Activated CD8-positive, alpha-beta memory T cell treated with anti-CD3 and anti-CD28 coated beads for 1 hour (primary cell): ENCODE measurements around the gene LMLN.
"Not testable (repeated sequence)": the region's sequence is repeated elsewhere in the genome, so short reads cannot be mapped to it uniquely, and the experiment has no call there.

Experiments used
- DNase-seq, 2 donors: peaks; one replicate each; pipeline ENCODE4 v3.0.0-alpha.2; 2020; ENCODE audit warnings: low read depth in 1 of 2; ENCODE audit errors: extremely low read depth in 1 of 2

Gene LMLN

DNA sequence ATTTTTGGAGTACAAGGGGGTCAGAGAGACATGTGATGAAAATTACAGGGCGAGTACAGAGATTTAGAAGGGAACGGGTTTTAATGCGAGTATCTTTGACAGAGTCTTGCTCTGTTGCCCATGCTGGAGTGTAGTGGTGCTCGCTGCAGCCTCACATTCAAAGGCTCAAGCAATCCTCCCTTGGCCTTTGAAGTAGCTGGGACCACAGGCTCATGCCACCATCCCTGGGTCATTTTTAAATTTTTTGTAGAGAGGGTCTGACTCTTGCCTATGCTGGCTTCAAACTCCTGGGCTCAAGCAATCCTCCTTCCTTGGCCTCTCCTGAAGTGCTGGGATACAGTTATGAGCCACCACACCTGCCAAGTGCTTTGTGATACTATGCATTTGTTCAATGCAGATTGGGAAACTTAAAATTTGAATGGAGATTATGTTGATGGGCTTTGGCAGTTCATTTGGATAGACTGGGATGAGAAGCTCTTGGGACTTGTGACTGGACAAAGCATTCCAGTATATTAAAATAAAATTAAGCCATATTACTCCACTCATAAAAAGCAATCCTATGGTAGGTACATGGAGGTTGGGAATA lies 4.0 kb upstream of the LMLN start:
- DNase-seq = no peak

DNA sequence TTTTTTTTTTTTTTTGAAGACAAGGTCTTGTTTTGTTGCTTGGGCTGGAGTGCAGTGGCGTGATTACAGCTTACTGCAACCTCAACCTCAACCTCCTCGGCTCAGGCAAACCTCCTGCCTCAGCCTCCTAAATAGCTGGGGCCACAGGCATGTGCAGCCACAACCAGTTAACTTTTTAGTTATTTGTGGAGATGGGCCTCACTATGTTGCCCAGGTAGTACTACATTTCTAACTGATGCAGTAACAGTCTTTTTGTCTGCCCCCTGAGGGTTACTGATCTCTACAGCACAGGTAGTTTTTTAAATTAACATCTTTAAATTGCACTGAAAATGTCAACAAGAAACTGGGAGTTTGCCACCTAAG lies 3.4 kb upstream of the LMLN start:
- no peak for DNase-seq

DNA sequence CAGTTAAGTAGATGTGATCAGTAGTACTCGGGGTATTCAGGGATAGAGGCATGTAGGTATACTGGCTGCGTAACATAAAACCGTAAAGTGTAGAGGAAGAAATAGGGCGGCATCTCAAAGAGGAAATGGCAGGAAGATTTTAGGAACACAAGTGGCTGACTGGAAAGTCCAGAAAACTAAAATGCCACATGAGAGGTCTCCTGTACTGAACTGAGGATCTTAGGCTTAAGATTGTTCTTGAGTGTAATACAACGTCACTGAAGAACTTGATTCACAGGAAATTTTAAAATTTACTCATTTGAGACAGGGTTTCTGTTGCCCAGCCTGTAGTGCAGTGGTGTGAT lies 2.3 kb upstream of the LMLN start:
- DNase-seq = no peak

DNA sequence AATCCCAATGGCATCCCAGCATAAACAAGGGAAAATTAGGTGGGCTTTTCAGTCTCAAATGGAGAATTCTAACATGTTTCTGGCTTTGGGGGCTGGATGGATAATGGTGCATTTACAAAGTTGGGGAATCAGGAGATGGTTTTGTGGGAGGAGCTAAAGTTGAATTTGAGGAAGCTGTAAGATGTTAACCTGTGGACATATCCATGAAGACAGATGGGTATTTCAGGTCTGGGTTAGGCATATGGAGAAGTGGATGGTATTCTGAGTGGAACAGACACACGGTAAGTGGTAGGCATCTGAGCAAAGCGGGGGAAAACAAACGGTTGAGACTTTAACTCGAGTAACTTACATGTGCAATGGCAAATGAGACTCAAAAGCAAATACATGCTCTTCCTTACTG lies 1.7 kb upstream of the LMLN start:
- DNase-seq = no peak

DNA sequence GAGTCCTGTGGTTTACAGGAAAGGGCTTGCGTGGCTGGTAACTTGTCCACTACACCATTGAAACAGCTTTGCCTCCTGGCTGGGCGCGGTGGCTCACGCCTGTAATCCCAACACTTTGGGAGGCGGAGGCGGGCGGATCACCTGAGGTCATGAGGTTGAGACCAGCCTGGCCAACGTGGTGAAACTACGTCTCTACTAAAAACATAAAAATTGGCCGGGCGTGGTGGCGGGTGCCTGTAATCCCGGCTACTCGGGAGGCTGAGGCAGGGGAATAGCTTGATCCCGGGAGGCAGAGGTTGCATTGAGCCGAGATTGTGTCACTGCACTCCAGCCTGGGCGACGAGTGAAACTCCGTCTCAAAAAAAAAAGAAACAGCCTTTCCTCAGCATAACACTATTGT lies 1.2 kb upstream of the LMLN start:
- DNase-seq = not testable (repeated sequence)

DNA sequence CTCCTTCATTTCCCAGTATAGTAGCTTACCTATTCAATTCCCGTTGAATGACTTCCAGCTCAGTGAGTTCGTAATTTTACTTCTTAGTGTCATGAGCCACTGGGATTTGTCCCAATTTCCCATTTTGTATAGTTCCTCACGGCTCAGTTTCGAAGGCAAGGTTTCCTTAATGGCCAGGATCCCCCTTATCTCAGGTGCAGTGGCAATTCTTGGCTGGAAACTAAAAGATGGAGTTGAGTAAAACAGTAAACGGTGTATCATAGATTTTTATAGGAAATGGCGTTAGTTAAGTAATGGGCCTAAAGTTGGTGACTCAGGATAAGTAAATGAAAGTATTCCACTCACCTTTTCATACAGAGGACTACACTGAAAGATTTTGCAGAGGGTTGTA lies 522 bp upstream of the LMLN start:
- no peak for DNase-seq

DNA sequence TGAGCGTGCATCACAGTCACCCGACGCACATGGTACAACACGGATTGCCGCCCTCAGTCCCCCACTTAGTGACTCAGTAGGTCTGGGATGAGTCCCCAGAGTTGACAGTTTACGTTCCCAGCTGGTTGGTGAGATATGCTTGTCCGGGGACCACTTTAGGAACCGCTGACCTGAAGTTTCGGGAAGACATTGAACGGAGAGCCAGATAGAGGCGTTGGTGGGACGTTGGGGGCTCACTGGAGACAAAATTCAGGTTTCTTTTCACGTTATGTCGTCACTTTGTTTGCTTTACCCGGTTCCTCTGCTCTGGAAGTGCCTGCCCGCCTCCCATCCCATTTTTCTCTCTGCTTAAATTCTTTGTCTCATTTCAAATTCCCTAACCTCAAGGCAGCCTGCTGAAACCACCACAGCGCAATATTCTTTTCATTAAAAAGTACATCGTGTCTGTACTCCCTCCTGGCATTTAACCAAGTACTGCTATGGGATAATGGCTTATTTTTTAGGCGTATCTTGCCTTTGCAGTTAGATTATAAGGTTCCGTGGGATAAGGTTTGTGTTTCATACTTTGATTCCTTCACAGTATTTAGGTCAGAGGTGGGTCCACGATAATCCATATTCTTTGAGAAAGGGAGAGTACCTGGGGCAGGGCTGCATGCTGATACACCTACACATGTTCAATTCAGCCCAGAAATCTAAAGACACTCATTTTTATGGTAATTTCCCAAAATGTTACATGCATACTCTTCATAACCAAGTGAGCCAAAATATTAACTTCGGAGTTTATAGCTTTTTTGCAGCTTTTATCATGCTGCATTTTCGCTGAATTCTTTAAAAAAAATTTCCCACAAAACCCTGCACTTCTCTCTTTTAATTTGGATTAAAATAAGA lies 921 bp downstream of the LMLN start:
- no peak for DNase-seq

DNA sequence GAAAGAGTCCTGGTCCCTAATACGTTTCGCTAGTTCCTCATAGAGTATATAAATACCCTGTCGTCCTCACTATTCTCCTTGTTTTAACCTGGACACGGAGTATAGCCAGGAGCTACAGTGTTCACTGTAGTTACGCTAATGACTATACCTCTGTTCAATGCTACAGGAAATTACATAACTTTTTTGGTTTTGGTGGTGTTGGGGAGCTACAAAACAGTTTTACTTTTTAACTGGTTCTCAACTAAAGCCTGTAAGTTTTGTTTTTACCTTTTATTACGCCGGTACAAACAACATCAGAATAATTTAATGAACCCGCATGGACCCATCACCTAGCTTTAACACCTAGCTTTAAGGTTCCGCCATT lies 1.5 kb downstream of the LMLN start:
- no peak for DNase-seq

DNA sequence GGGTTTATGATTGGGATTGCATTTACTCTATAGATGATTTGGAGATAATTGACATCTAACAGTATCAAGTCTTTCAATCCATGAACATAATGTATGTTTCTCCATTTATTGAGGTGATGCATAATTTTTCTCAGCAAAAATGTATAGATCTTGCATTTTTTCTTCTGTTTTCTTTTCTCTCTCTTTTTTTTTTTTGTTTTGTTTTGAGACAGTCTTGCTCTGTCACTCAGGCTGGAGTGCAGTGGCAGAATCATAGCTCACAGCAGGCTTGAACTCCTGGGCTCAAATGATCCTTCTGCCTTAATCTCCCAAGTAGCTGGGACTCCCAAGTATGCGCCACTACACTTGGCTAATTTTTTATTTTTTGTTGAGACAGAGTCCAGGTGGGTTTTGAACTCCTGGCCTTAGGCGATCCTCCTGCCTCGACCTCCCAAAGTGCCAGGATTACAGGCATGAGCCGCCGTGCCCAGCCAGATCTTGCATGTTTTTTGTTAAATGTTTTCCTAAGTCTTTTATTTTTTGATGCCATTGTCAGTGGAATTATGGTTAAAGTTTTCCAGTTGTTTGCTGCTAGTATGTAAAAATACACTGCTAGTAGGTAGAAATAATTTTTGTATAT lies 3.1 kb downstream of the LMLN start:
- DNase-seq = no peak

DNA sequence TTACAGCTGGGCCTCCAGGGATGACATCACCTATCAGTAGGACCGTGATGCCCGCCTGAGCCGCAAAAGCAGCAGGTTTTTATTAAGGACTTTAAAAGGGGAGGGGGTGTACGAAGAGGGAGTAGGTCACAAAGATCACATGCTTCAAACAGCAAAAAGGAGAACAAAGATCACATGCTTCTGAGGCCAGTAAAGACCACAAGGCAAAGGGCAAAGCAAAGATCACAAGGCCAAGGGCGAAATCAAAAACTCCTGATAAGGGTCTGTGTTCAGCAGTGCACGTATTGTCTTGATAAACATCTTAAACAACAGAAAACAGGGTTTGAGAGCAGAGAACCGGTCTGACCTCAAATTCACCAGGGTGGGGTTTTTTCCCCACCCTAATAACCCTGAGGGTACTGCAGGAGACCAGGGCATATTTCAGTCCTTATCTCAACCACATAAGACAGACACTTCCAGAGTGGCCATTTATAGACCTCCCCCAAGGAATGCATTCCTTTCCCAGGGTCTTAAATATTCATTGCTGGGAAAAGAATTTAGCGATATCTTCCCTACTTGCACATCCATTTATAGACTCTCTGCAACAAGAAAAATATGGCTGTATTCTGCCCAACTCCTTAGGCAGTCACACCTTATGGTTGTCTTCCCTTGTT lies 7.4 kb downstream of the LMLN start:
- DNase-seq = not testable (repeated sequence)

DNA sequence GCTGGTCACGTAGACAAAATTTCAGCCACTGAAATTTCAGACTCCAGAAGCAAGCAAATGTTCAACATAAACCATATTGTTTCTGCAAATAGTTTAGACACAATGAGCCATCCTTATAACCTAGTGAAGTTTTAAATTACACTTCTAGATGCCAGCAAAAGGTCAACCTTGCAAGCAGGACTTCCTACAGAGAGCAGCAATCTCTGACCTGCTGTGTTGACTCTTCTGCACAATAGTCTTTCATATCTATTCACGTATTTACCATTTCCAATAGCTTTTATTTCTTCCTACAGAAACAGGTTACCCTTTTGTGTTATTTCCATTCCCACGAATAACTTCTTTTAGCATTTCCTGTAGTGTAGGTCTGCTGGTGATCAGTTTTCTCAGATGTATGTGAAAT lies 10.6 kb downstream of the LMLN start:
- DNase-seq = no peak

DNA sequence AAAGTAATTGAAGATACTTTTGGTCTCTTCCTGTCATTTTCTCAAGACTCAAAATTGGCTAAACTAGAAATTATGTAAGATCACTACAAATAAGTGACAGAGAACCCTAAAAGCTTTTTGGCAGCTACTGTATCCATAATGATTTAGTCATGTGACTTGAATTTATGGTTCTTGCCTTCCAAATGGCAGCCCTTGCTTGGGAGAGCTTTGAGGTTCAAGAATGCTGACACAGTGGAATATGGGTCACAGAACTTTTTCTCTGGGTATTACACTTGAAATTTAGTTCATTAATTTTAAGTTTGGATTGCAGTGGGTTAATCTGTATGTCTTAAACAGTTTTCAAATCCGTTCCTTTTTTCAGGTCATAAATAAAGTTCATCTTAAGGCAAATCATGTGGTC lies 14.0 kb downstream of the LMLN start:
- no peak for DNase-seq

DNA sequence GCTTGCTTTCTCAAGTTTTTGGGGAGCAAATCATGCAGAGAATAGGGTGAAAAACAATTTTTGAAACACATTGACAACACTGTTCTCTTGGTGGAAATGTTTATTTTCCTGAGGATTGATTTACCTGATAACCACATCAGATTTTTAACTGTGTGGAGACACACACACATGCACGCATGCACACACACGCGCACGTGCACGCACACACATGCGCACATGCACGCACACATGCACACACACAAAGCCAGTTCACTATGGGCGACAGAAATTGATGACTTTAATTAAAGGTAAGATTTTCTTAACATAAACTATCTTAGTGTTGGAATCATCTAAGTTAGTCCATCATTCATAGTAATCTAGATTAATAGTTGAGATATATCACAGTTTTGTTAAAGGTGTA lies 15.3 kb downstream of the LMLN start:
- DNase-seq = no peak

DNA sequence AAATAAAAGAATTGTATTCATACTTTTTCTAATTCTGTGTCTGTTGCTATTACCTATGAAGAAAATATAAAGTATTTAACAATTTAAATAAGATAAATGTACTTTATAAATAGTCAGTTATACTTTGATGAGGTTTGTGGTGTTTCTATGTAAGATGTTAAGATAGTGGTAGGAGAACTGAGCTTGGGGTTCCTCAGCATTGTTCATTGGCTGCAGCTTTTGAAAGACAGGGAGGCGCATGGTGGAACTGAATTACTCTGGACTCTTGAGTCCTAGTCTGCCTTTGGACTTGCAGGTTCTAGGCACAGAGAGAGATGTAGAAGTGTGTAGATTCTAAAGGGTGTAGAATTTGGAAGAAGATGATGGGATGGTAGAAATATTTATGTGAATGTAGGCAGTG lies 23.1 kb downstream of the LMLN start:
- no peak for DNase-seq

DNA sequence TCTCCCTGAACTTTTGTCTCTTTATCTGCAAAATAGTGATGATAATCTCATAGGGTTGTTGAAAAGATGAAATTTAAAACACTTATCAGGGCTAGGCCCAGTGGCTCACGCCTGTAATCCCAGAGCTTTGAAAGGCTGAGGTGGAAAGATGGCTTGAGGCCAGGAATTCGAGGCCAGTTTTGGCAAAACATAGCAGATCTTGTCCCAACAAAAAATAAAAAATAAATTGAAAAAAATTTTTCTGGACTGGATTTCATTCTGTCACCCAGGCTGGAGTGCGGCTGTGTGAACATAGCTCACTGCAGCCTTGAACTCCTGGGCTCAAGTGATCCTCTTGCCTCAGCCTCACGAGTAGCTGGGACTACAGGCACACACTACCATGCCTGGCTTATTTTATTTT lies 29.6 kb downstream of the LMLN start:
- DNase-seq = no peak

DNA sequence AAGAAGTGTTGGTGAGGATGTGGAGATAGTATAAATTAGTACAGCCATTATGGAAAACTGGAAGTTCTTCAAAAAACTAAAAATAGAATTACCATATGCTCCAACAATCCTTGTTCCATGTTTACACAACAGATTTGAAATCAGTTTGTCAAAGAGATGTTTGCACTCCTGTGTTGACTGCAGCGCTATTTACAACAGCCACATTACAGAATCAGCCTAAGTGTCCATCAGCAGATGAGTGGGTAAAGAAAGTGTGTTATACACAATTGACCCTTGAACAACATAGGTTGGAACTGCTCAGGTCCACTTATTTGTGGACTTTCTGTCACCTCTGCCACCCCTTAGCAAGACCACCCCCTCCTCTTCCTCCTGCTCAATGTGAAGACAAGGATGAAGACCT lies 34.7 kb downstream of the LMLN start:
- DNase-seq = no peak

DNA sequence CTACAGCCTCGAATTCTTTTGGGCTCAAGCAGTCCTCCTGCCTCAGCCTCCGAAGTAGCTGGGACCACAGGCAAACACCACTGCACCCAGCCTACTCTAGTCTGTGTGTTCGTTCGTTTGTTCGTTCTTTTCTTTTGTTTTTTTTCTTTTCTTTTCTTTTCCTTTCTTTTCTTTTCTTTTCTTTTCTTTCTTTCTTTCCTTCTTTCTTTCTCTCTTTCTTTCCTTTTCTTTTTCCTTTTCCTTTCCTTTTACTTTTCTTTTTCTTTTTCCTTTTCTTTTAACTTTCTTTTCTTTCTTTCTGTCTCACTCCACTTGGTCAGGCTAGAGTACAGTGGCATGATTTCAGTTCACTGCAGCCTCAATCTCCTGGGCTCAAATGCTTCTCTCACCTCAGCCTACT lies 36.8 kb downstream of the LMLN start:
- DNase-seq = no peak

DNA sequence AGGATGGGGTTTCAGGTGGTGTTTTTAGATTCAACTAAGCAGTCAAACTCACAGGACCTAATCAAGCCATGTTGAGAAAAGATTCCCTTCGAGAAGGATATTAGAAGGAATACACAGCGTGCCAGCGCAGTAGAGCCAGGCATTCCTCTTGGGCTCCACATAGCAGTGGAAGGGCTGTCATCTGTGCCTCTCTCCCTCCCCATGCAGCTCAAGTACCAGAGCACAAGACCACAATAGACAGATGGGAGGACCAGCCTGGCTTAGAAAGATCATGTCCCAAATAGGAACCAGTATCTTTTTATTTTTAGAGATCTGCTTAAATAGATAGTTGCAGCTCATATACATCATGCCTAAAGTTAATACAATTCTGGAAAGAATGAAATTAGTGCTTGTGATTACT lies 37.9 kb downstream of the LMLN start:
- no peak for DNase-seq

DNA sequence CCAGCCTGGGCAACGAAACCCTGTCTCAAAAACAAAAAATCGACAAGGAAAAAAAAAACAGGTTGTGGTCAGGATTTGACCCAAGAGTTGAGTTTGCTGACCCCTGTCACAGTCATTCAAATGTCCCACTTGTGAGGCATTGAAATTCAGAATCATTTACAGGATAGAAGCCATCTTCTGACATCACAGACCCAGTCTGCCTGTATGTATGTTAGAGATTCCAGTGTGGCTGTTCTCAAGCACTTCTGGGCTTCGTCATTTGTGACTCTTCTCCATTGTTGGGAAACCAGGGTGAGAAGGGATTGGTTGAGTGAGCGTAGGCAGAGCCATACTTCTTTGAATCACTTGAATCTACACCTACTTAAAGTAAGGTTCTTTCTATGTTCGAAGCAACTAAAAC lies 57.1 kb downstream of the LMLN start:
- no peak for DNase-seq

DNA sequence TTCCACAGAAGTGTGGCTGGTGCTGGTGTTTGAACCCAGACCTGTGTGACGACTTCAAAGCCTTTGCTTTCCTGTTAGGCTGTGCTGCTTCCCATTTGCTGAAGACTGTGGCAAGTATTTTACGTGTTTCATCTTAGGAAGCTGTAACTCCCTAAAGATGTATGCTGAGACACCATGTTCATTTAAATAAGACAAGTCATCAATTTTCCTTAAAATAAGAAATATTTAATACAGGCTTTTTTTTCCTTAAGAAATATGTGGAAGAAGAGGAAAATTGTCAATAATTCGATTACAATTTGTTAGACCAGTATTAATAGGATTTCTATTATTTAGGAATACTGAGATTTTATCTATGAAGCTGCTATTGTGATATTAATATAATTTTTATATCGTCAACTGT lies 58.4 kb downstream of the LMLN start:
- no peak for DNase-seq

DNA sequence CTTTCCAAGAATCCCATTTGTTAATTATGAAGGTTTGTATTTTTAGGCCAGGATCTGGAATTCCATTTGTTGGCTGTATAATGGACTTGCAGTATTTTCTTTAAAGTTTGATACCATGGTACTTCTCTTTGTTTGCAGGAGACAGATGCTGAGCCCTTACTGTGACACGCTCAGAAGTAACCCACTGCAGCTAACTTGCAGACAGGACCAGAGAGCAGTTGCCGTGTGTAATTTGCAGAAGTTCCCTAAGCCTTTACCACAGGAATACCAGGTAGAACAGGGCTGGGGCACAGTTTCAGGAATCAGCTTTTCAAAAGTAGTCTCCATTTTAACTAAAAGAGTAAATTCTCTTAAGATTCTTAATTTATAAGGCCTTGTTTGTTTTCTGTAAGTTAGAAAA lies 59.1 kb downstream of the LMLN start:
- DNase-seq = no peak

DNA sequence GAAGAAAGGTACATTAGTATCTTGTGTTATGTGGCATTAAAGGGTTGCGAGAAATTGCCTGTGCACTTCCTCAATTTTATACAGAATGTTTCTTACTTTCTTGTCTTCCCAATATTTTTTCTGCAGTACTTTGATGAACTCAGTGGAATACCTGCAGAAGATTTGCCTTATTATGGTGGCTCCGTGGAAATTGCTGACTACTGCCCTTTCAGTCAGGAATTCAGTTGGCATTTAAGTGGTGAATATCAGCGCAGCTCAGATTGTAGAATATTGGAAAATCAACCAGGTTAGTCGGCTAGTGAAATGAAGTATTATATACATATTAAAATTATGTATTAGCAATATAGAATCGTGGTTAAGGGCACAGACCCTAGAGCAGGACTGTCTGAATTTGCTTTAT lies 61.3 kb downstream of the LMLN start:
- no peak for DNase-seq
